Stomach smooth muscle (tissue), 2 donors: ENCODE results near the gene SPECC1L.
A peak's percentile ranks its signal among the peaks of the same experiment; 100 is the strongest.

ENCODE experiments used
- H3K27ac ChIP-seq: one replicate; pipeline ENCODE4 v1.7.0; 2013; ENCODE audit warnings: mild to moderate bottlenecking, low read length, inconsistent platforms
- H3K27me3 ChIP-seq, 2 donors: one replicate each; pipeline ENCODE4 v1.7.0; 2013; ENCODE audit warnings: low read length in 2 of 2; ENCODE audit not compliant: insufficient read depth in 2 of 2, control insufficient read depth in 1 of 2
- H3K36me3 ChIP-seq, 2 donors: one replicate each; pipeline ENCODE4 v1.7.0; 2013; ENCODE audit warnings: low read length in 2 of 2; ENCODE audit not compliant: control insufficient read depth in 2 of 2, insufficient read depth in 2 of 2
- H3K4me1 ChIP-seq: one replicate; pipeline ENCODE4 v1.7.0; 2013; ENCODE audit warnings: low read length; ENCODE audit not compliant: control insufficient read depth, insufficient read depth
- H3K4me3 ChIP-seq, 2 donors: one replicate each; pipeline ENCODE4 v1.7.0; 2013; ENCODE audit warnings: low read length in 2 of 2
- H3K9ac ChIP-seq, 2 donors: one replicate each; pipeline ENCODE4 v1.7.0; 2013; ENCODE audit warnings: low read length in 2 of 2, mild to moderate bottlenecking in 1 of 2
- H3K9me3 ChIP-seq, 2 donors: one replicate each; pipeline ENCODE4 v1.7.0; 2013; ENCODE audit warnings: low read length in 2 of 2; ENCODE audit not compliant: control insufficient read depth in 2 of 2
- donor health status: healthy.
- donor health status: Pancreatic carcinoma.

SPECC1L gene

GRCh38 chr22:24465975-24466374 is 195.3 kb downstream of the SPECC1L start:
- no peaks in the 10 kb centered on the region for H3K27me3 ChIP-seq
- H3K4me1 ChIP-seq: peaks cover 12% of the 10 kb centered on the region
- H3K4me3 ChIP-seq: no peak overlapping the region
- H3K27ac ChIP-seq: no peak overlapping the region
- H3K9me3 ChIP-seq: no peaks in the 10 kb centered on the region
- H3K36me3 ChIP-seq: no peaks in the 10 kb centered on the region
- no peak overlapping the region for H3K9ac ChIP-seq

DNA sequence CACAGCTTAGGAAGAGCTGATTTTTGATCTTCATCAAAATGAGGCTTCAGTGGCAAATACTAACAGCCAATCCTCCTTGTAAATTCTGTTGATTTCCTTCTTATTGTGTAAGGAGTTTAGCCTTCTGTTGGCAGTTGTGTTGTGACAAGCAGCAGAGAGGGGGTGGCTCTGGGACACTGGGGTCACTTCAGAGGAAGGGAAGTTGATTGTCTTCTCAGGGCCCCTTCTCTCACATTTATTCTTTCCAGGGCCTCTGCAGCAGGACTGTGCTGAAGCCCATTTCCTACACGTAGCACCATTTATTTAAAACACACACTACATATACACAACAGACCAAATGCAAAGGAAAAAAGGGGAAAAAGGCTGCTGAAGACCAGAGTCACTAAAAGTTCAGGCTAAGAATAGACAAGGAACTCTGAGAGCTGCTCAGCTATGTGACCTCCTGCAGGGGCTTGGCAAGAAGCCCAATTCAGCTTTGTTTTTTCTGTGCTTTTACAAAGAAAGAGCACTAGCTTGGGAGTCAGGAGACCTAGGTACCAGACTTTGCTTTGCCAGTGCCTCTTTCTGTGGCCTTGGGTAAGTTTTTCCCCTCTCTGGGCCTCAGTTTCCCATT is 196.2 kb downstream of the SPECC1L start:
- H3K9ac ChIP-seq: no peak overlapping the region
- no peaks in the 10 kb centered on the region for H3K9me3 ChIP-seq
- H3K4me3 ChIP-seq: peak overlapping the region in 1 of 2 donors; percentile 28
- H3K4me1 ChIP-seq: peaks cover 15% of the 10 kb centered on the region
- peak overlapping the region; percentile 31 for H3K27ac ChIP-seq
- H3K36me3 ChIP-seq: no peaks in the 10 kb centered on the region
- H3K27me3 ChIP-seq: no peaks in the 10 kb centered on the region

DNA sequence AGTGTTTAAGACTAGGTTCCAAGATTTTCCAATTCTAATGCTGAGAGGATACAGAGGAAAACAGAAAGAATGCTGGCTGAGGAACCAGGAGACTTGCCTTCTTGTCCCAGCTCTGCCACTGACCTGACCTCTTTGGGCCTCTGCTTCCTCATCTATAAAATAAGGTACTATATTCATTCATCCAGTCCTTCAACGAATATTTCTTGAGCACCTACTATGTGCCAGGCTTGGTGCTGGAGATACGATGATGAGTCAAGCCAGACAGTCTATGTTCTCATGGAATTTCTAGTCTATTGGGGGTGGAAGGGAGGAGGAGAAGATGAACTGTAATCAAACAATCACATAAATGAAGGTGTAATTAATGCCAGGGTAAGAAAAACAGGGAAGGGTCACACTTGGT is 196.7 kb downstream of the SPECC1L start:
- Histone ChIP-seq H3K27ac (no peak overlapping the region), H3K4me3 (no peak overlapping the region), H3K9me3 (no peaks in the 10 kb centered on the region), H3K36me3 (no peaks in the 10 kb centered on the region), H3K27me3 (no peaks in the 10 kb centered on the region), H3K9ac (no peak overlapping the region), H3K4me1 (peaks cover 15% of the 10 kb centered on the region)
